ENCODE results near the gene BUB3.

The BUB3 gene

DNA sequence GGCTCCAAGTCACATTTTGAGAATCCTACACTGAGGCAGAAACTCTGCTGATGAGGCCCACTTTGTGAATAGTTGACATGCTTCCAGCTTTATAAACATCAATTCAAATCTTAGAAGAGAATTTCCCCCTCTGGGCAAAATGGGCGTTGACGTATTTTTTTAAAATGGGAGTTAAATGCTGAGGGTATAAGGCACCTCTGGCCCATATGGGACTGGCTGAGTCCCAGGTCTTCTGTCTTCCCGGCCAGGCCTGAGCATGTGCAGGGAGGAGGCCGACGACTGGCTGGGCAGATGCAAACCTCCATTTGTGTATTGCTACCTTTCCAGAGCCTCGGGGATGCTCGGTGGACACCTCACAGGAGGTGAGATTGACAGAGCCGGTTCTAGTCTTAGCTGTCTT, 37.7 kb downstream of the BUB3 start:
- Histone ChIP-seq H4K20me1 (ENCODE audit: insufficient read depth, low read length) (no peaks in the 10 kb centered on the region), H3K27me3 (ENCODE audit: insufficient read depth, low read length, poor library complexity) (no peaks in the 10 kb centered on the region), H2AFZ (ENCODE audit: low read depth, low read length) (no peak overlapping the region), H3K4me1 (ENCODE audit: insufficient read depth, low read length) (no peaks in the 10 kb centered on the region), H3K4me2 (ENCODE audit: insufficient read depth, low read length) (no peak overlapping the region), H3K27ac (ENCODE audit: low read length) (no peak overlapping the region), H3K36me3 (ENCODE audit: insufficient read depth, low read length) (peaks cover 16% of the 10 kb centered on the region), H3K9me3 (ENCODE audit: insufficient read depth, low read length, severe bottlenecking) (no peaks in the 10 kb centered on the region), H3K79me2 (ENCODE audit: insufficient read depth, low read length) (no peaks in the 10 kb centered on the region), H3K4me3 (ENCODE audit: low read depth in 1 of 2, low read length in 2 of 2) (no peak overlapping the region), H3K9ac (ENCODE audit: low read depth, low read length) (no peak overlapping the region)
- DNase-seq (no peak), ATAC-seq (ENCODE audit: insufficient read depth, low read depth) (no peak)
- no peak for TF ChIP-seq EZH2 (IDR thresholded peaks at IDR 0.05; ENCODE audit: borderline replicate concordance, low read depth, low read length, severe bottlenecking)
- TF ChIP-seq, protein P1, sequence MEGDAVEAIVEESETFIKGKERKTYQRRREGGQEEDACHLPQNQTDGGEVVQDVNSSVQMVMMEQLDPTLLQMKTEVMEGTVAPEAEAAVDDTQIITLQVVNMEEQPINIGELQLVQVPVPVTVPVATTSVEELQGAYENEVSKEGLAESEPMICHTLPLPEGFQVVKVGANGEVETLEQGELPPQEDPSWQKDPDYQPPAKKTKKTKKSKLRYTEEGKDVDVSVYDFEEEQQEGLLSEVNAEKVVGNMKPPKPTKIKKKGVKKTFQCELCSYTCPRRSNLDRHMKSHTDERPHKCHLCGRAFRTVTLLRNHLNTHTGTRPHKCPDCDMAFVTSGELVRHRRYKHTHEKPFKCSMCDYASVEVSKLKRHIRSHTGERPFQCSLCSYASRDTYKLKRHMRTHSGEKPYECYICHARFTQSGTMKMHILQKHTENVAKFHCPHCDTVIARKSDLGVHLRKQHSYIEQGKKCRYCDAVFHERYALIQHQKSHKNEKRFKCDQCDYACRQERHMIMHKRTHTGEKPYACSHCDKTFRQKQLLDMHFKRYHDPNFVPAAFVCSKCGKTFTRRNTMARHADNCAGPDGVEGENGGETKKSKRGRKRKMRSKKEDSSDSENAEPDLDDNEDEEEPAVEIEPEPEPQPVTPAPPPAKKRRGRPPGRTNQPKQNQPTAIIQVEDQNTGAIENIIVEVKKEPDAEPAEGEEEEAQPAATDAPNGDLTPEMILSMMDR (IDR thresholded peaks at IDR 0.05; ENCODE audit: borderline replicate concordance, extremely low read depth, low read length, poor library complexity, severe bottlenecking), result no peak

DNA sequence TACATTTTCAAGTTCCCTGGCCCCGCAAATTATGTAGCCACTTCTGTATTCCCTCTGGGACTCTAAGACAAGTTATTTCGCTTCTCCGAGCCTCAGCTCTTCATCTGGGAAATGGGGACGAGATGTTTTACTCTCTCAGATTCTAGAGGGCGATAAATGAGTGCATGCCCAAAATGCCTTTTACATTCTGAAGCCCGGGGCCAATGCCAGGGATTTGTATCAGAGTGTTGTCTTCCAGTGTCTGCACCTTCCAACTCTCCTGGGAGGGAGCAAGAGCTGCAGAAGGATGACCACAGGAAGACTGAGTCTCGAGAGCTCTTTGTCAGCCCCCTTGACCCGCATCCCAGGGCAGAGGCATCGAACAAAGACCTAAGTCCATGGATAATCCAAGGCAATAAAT, 39.9 kb downstream of the BUB3 start:
- DNase-seq, result no peak
- no peak for ATAC-seq (ENCODE audit: insufficient read depth, low read depth)
- Histone ChIP-seq H2AFZ (ENCODE audit: low read depth, low read length) (no peak overlapping the region), H3K4me1 (ENCODE audit: insufficient read depth, low read length) (no peaks in the 10 kb centered on the region), H3K27me3 (ENCODE audit: insufficient read depth, low read length, poor library complexity) (no peaks in the 10 kb centered on the region), H3K9me3 (ENCODE audit: insufficient read depth, low read length, severe bottlenecking) (no peaks in the 10 kb centered on the region), H3K27ac (ENCODE audit: low read length) (no peak overlapping the region), H3K79me2 (ENCODE audit: insufficient read depth, low read length) (no peaks in the 10 kb centered on the region), H3K4me2 (ENCODE audit: insufficient read depth, low read length) (no peak overlapping the region), H3K9ac (ENCODE audit: low read depth, low read length) (no peak overlapping the region), H3K36me3 (ENCODE audit: insufficient read depth, low read length) (peaks cover 13% of the 10 kb centered on the region), H4K20me1 (ENCODE audit: insufficient read depth, low read length) (no peaks in the 10 kb centered on the region), H3K4me3 (ENCODE audit: low read depth in 1 of 2, low read length in 2 of 2) (no peak overlapping the region)
- TF ChIP-seq, protein P1 (IDR thresholded peaks at IDR 0.05; ENCODE audit: borderline replicate concordance, extremely low read depth, low read length, poor library complexity, severe bottlenecking), result no peak
- TF ChIP-seq EZH2 (IDR thresholded peaks at IDR 0.05; ENCODE audit: borderline replicate concordance, low read depth, low read length, severe bottlenecking), result no peak

DNA sequence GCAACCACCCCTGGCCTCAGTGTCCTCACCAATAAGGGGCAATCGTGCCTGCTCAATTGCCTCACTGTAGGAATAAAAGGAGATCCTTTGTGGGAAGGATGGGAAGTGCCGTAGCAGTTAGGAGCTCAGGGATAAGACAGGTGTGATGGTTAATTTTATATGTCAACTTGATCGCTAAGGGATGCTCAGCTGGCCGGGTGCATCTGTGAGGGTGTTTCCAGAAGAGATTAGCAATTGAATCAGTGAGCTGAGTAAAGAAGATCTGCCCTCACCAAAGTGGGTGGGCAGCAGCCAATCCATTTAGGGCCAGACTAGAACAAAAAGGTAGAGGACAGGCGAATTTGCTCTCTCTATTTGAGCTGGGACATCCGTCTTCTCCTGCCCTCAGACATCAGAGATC, 46.3 kb downstream of the BUB3 start:
- Histone ChIP-seq H3K27ac (ENCODE audit: low read length) (no peak overlapping the region), H2AFZ (ENCODE audit: low read depth, low read length) (no peak overlapping the region), H3K27me3 (ENCODE audit: insufficient read depth, low read length, poor library complexity) (no peaks in the 10 kb centered on the region), H3K79me2 (ENCODE audit: insufficient read depth, low read length) (no peaks in the 10 kb centered on the region), H3K9ac (ENCODE audit: low read depth, low read length) (no peak overlapping the region), H3K36me3 (ENCODE audit: insufficient read depth, low read length) (no peaks in the 10 kb centered on the region), H3K4me2 (ENCODE audit: insufficient read depth, low read length) (no peak overlapping the region), H3K9me3 (ENCODE audit: insufficient read depth, low read length, severe bottlenecking) (no peaks in the 10 kb centered on the region), H3K4me3 (ENCODE audit: low read depth in 1 of 2, low read length in 2 of 2) (no peak overlapping the region), H4K20me1 (ENCODE audit: insufficient read depth, low read length) (no peaks in the 10 kb centered on the region), H3K4me1 (ENCODE audit: insufficient read depth, low read length) (no peaks in the 10 kb centered on the region)
- TF ChIP-seq, protein P1 (IDR thresholded peaks at IDR 0.05; ENCODE audit: borderline replicate concordance, extremely low read depth, low read length, poor library complexity, severe bottlenecking), result no peak
- no peak for TF ChIP-seq EZH2 (IDR thresholded peaks at IDR 0.05; ENCODE audit: borderline replicate concordance, low read depth, low read length, severe bottlenecking)
- DNase-seq (no peak), ATAC-seq (ENCODE audit: insufficient read depth, low read depth) (no peak)

DNA sequence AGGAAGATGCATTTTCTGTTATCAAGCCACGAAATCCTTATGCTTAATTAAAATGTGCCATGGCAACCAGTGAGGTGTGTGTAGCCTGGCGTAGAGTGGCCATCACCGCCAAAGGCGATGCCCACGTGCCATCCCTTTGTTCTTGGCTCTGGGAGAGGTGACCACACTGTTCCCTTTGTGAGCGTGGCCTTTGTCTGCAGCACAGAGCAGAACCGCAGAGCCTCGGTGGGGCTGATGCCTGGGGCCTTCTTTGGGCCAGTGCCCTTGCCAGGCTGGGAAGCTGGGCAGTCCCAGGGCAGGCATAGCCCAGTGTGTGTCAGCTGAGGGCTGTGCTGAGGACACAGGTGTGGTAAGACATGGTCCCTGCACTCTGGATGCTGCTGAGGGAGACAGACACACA, 48.3 kb downstream of the BUB3 start:
- Histone ChIP-seq H3K79me2 (ENCODE audit: insufficient read depth, low read length) (no peaks in the 10 kb centered on the region), H3K27ac (ENCODE audit: low read length) (no peak overlapping the region), H3K36me3 (ENCODE audit: insufficient read depth, low read length) (no peaks in the 10 kb centered on the region), H4K20me1 (ENCODE audit: insufficient read depth, low read length) (no peaks in the 10 kb centered on the region), H3K4me2 (ENCODE audit: insufficient read depth, low read length) (no peak overlapping the region), H3K9ac (ENCODE audit: low read depth, low read length) (no peak overlapping the region), H3K9me3 (ENCODE audit: insufficient read depth, low read length, severe bottlenecking) (no peaks in the 10 kb centered on the region), H3K4me1 (ENCODE audit: insufficient read depth, low read length) (no peaks in the 10 kb centered on the region), H2AFZ (ENCODE audit: low read depth, low read length) (no peak overlapping the region), H3K4me3 (ENCODE audit: low read depth in 1 of 2, low read length in 2 of 2) (no peak overlapping the region), H3K27me3 (ENCODE audit: insufficient read depth, low read length, poor library complexity) (no peaks in the 10 kb centered on the region)
- ATAC-seq (ENCODE audit: insufficient read depth, low read depth) (no peak), DNase-seq (no peak)
- TF ChIP-seq EZH2 (IDR thresholded peaks at IDR 0.05; ENCODE audit: borderline replicate concordance, low read depth, low read length, severe bottlenecking), result no peak
- TF ChIP-seq, protein P1 (IDR thresholded peaks at IDR 0.05; ENCODE audit: borderline replicate concordance, extremely low read depth, low read length, poor library complexity, severe bottlenecking), result no peak
